Measurements from ENCODE around the gene TP73.
"Not testable (repeated sequence)": the region's sequence is repeated elsewhere in the genome, so short reads cannot be mapped to it uniquely, and the experiment has no call there.

TP73 gene

GRCh38 chr1:3618881-3619671 is 33.2 kb upstream of the TP73 start:
- peak; percentile 24 for DNase-seq

- DNase-seq = no peak
Observed at GRCh38 chr1:3620708-3621107, 31.6 kb upstream of the TP73 start.

DNA sequence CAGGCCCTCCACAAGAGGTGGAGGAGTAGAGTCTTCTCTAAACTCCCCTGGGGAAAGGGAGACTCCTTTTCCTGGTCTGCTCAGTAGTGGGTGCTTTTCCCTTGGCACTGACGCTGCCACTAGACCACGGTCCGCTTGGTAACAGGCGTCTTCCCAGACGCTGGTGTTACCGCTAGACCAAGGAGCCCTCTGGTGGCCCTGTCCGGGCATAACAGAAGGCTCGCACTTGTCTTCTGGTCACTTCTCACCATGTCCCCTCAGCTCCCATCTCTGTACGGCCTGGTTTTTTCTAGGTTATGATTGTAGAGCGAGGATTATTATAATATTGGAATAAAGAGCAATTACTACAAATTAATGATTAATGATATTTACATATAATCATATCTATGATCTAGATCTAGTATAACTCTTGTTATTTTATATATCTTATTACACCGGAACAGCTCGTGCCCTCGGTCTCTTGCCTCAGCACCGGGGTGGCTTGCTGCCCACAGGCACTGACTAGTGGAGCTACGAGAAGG is 31.1 kb upstream of the TP73 start:
- DNase-seq = not testable (repeated sequence)

DNA sequence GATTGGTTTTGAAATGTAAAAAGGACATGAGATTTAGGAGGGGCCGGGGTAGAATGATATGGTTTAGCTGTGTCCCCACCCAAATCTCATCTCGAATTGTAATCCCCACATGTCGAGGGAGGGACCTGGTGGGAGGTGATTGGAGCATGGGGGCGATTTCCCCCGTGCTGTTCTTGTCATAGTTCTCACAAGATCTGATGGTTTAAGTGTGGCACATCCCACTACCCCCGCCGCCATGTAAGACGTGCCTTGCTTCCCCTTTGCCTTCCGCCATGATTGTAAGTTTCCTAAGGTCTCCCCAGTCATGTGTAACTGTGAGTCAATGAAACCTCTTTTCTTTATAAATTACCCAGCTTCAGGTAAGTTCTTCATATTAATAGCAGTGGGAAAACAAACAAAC is 30.2 kb upstream of the TP73 start:
- not testable (repeated sequence) for DNase-seq

DNA sequence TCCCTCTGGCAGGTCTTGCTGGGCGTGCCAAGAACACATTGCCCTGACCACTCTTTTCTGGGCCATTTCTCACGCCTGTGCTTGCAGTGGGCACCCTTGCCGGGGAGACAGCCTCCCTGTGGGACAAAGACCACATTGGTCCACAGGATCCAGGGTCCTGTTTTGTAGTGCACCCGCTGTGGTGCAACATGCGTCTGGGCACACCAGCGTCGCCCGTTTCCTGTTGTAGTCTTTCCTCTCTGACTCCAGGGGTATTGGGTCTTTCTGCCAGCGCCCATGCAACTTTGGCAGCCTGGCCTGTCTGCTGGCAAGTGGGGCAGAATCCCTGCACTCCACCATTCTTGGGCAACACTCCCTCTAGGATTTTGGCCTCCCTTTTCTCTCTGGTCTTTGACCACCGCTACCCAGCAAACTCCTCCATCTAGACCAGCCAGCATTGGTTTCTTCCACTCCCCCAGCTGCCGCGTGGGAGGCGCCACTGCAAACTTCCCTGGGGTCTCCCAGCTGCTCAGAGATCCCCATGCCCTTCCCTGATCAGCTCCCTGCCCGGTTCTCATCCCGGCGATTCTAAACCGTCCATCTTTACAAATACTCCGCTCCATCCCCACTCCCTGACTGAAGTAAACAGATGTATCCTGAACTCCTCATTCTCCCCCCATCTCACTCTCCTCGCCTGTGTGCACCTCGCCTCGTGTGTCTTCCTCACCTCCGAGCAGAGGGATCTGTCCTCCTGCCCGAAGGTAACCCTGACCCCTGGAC is 28.7 kb upstream of the TP73 start:
- no peak for DNase-seq

DNA sequence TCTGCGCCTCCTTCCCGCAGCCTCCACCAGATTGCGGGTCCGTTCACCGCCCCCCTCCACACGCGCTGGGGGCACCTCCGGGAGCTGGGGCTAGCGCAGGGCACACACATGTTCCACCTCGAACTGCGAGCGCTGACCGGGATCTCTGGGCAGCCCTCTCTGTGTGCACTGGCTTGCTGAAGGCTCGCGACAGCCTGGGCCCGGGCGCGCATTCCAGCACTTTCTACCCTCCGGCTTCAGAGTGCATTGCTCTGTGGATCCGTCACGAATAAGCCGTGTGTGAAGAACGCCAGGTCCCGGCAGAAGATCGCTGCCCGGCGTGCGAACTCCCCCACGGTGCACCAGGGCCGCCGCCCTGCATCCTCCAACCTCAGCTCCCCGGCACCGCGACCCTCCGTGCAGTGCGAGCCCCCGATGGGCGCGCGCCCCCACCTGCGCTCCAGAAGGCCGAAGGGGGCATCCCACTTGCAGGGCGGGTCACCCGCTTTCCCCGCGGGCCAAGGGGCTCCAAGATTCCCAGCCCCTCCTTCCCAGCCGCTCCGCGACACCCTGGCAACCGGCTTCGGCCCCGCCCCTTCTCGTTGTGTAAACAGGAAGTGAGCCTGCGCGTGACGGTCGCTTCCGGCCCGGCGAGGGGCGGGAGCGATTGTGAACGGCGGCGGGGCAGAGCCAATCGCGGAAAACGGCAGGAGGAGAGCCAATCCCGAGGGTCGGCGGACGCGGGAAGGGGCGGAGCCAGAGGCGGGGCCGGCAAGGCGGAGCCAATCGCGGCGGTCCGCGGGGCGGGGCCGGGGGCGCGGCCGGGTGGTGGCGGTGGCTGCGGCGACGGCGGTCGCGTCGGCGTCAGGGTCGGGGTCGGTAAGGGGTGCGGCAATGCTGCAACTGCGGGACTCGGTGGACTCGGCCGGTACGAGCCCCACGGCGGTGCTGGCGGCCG is 27.8 kb upstream of the TP73 start, which contains the start of gene TPRG1L:
TPRG1L (plus strand) TSS at position 816 of the 937 bp plus-strand sequence; CDS start at position 874, 58 bp downstream.
- DNase-seq = peak; percentile 50

DNA sequence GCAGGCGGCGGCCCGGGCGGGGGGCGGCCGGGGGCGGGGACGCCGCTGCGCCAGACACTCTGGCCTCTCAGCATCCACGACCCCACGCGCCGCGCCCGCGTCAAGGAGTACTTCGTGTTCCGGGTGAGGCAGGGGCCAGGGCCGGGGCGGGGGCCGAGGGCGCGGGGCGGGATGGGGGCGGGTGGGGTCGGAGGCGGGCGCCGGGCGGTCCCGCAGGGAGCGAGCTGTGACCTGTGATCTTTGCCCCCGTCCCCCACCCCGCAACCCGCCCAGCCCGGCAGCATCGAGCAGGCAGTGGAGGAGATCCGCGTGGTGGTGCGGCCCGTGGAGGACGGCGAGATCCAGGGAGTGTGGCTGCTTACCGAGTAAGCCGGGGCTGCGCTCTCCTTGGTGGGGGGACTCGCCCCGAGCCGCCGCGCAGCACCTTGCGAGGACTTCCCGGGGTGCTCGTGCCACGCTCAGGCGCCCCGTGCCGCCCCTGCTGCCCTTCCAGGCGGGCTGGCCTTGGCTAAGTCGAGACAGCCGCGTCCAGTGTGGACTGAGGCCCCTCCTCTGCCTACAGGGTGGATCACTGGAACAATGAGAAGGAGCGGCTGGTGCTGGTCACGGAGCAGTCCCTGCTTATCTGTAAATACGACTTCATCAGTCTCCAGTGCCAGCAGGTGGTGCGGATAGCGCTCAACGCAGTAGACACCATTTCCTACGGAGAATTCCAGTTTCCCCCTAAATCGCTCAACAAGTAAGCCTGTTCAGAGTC is 27.0 kb upstream of the TP73 start:
- DNase-seq = no peak

DNA sequence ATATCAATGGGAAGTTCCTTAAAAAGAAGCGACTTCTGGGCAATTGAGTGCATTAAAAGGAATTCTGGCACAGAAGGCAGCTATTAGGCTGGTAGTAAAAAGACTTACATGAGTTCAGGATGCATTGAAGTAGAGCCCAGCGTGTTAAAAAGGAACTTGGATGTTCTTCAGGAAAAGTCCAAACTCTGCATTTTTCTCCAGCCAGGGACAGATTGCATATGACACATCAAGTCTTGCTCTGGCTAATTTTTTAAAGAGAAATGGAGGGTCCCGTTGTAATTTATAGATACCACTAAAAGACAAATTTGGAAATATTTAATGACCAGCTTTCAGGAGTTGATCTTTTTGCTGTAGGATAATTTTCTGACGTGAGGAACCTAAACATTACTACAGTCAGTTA is 26.3 kb upstream of the TP73 start:
- DNase-seq = no peak

- DNase-seq = no peak
Observed at GRCh38 chr1:3627515-3628253, 24.6 kb upstream of the TP73 start.

- DNase-seq = no peak
Observed at GRCh38 chr1:3628445-3628844, 23.9 kb upstream of the TP73 start.

DNA sequence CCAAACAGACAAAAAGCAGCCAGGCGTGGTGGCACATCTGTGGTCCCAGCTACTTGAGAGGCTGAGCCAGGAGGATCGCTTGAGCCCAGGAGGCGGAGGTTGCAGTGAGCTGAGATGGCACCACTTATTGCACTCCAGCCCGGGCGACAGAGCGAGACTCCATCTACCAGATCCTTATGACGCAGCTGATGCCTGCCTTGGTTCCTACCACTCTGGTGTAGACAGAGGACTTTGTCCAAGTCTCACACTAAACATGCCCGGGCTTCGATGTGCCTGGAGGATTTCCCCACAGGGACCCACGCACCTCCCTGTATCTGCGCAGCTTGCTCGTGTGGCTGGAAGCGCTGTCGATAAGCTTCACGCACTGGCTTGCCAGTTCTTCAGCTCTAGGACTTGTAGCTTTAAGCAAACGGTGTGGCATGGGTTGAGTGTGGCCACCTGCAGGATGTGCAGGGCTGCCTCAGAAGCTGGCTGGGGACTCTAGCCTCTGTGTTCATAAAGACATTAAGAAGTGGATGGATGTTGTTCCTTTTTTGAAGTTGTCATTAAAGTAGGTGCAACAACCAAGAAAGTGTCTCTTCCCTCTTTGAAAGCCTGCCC is 22.7 kb upstream of the TP73 start:
- DNase-seq = no peak

GRCh38 chr1:3630161-3630611 is 22.1 kb upstream of the TP73 start:
- no peak for DNase-seq

DNA sequence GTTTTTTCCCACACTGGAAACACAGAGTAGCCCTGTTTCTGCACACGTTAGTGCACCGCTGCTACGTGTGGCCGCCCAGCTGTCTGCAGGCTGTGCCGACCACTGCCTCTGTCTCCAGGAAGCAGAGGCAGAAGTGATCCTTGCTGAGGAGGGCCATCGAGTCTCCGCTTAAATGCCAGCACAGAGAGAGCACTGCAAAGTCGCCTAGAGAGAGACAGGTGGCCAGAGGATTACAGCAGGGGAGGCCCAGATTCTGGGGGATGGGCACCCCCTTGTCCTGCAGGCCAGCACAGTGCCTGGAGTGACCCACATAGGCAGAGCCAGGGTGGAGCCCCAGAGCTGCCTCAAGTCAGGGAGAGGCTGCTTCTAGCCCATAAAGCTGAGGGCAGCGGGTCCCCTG is 21.4 kb upstream of the TP73 start:
- DNase-seq = no peak

DNA sequence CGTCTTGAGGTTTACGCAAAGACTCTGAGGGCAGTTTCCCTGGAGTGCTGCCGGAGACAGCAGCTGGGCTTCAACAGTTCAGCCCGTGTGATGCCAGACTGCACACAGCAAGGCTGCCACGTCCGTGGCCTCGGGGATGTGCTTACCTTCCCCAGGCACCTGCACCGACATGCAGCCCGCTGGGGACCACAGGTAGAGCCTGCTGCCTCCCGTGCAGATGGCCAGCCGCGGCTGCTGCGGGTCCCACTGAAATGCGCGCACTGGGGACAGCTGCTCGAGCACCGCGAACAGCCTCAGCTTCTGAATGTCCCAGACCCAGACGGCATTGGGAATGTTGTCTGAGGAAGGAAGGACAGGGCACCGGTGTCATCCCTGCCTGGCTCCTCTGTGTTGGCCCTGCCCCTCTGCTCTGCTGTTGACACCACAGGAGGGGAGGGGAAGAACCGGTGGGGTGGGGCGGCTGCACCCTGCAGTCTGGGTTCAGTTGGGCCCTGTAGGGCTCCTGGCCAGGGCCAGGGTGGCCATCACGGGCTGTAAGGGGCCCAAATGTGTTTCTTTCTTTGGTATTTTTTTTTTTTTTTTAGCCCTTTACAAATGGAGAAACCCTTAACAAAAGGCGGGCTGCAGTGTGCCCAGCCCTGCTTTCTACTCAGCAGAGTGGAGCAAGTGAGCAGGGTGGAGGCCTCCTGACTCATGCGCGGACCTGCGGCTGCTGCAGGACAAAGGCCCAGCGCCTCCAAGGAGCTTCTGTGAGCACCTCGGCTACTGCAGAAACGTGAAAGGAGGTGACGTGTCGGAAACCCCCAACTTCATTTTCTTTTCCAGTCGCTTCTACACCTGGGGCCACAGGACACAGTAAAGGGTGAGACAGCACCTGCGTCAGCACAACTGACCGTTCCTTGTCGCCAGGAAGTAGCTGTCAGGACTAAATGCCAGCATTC is 20.7 kb upstream of the TP73 start:
- DNase-seq = no peak

DNA sequence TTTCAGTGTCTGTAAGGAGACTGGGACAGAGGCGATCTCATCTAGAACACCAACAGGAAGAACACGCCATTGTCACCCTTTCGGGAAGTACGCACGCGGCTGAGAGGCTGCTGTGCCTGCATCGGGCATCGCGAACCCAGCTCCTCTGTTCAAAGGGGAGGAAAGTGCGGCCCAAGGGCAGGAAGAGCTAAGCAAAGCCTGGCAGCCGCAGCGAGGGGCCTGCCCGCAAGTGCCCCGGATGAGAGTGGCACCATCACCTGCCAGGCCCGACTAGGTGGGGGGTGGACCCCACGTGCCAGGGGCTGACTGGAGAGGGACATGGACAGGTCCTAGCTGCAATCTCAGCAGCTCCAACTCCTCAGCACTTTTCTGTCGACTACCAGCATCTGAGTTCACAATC is 20.0 kb upstream of the TP73 start:
- no peak for DNase-seq

DNA sequence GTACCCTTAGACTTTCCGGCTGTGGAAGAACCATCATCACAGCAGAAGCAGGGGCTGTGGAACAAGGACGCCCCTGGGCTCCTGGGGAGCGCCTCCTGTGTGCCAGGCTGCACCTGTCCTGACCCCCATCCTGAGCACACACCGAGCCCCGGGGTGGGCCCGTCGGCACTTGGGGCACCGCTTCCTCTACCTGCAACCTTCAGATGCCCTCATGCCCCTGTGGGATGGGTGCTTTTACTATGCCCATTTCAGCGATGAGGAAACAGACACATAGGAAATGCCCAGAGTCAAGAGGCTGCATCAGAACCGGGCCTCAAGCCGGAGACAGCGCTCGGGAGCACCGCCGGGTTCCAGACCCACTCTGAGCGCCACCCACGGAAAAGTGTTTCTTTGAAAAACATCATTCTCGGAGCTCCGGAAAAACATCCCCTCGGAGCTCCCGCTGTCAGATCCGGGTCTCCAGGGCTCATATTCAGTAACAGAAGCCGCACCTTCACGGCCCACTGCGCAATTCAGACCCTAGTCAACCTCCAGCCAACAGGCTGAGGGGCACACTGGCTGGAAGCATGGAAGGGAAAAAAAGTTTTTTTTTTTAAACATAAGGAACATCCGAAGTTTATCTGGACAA is 19.5 kb upstream of the TP73 start:
- no peak for DNase-seq

DNA sequence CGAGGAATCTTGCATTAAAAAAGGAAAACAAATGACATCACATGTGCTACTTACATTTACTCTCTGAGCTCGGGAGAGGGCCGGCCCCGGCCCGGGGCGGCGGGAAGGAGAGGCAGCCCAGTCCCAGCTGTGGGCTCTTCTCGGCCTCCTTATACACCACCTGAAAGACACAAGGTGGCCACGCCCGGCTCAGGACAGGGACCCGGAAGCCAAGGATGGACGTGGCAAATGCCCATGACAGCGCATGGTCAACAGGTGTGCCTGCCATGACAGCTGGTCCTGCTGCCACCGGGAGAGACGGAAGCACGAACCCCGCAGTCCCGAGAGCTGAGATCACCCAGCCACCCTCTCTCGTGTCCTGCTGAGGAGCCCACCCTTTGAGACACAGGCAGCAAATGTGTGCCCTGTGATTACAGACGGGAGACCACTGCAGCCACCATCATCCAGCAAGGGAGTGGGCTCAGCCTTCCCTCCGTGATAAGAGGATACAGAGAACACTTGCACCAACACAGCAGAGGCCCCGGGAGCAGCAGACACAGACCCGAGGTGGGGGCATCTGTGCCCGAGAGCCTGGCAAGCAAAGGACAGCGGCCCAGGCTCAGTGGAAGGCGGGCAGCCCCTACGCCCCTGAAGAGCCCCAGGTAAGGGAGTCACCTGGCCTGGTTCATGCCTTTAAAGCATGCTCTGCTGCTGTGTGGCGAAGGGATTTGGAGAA is 18.8 kb upstream of the TP73 start:
- no peak for DNase-seq

- no peak for DNase-seq
Observed at GRCh38 chr1:3634059-3634800, 18.1 kb upstream of the TP73 start.

Data from SIG-M5 (cell line).